Measurements from ENCODE around the gene RLN1.

- no peak for TF ChIP-seq POLR2AphosphoS5 (IDR thresholded peaks at IDR 0.05)
- no peak for TF ChIP-seq CTCF (IDR thresholded peaks at IDR 0.05)
Measured at GRCh38 chr9:5360341-5360740, 20.7 kb upstream of the RLN1 start.

All from prostate gland (tissue), 2 donors.